IgD-negative memory B cell (primary cell): Measurements from ENCODE around the gene DTL. TPM values are rescaled to one million over a fixed set of nuclear protein-coding genes. Genes with fewer than 3 reads are reported as not detected.

Experiments used
- H3K27ac Mint-ChIP-seq, 3 donors: one replicate each; pipeline ENCODE4 v1.8.0; 2020 to 2022; ENCODE audit warnings: mild to moderate bottlenecking in 3 of 3, mixed read lengths in 3 of 3, moderate library complexity in 1 of 3
- H3K27me3 Mint-ChIP-seq: one replicate; pipeline ENCODE4 v1.8.0; 2021; ENCODE audit warnings: mixed read lengths
- H3K36me3 Mint-ChIP-seq: one replicate; pipeline ENCODE4 v1.8.0; 2020; ENCODE audit warnings: mild to moderate bottlenecking, mixed read lengths
- H3K4me1 Mint-ChIP-seq, 3 donors: one replicate each; pipeline ENCODE4 v1.8.0; 2020 to 2022; ENCODE audit warnings: mixed read lengths in 3 of 3, mild to moderate bottlenecking in 1 of 3
- H3K4me3 Mint-ChIP-seq, 4 donors: one replicate each; pipeline ENCODE4 v1.8.0; 2020 to 2022; ENCODE audit warnings: mild to moderate bottlenecking in 4 of 4, mixed read lengths in 4 of 4, moderate library complexity in 3 of 4
- H3K9me3 Mint-ChIP-seq, 3 donors: one replicate each; pipeline ENCODE4 v1.8.0; 2020 to 2021; ENCODE audit warnings: mixed read lengths in 3 of 3, mild to moderate bottlenecking in 1 of 3
- polyA plus RNA-seq: library from polyadenylated mRNA; unstranded; fragments of 300-500 nt; fragmentation: Illumina TruSeq; gene quantifications from one replicate; pipeline ENCODE4 v1.2.3, GENCODE V29; 2021

DTL gene
- polyA plus RNA-seq, 1 donor from 2014 or later, result 0.19 TPM

DNA sequence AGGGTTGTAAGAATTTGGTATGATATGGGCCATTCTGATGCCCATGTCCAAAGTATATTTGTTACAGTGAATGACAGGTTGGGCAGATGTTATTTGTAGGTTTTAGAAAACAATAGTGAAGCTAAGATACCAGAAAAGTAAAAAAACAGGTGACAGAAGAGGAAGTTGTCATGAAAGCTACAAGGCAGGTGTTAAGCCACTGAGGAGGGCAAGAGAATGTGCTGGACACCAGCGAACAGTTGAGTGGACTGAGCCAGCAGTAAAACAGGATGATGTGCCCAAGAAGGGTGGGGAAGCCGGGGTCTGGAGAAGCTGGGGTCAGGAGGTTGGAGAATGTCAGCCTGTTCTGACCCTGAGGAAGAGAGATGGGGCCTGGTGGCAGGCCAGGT is 83.3 kb downstream of the DTL start:
- H3K27me3 Mint-ChIP-seq, result no peaks in the 10 kb centered on the region
- no peak overlapping the region for H3K4me3 Mint-ChIP-seq
- H3K4me1 Mint-ChIP-seq, result peaks cover 0 to 7% (median 2%) of the 10 kb centered on the region in 3 donors
- H3K9me3 Mint-ChIP-seq, result no peaks in the 10 kb centered on the region
- peaks cover 2% of the 10 kb centered on the region for H3K36me3 Mint-ChIP-seq
- H3K27ac Mint-ChIP-seq, result peak overlapping the region in 1 of 3 donors; percentile 20

DNA sequence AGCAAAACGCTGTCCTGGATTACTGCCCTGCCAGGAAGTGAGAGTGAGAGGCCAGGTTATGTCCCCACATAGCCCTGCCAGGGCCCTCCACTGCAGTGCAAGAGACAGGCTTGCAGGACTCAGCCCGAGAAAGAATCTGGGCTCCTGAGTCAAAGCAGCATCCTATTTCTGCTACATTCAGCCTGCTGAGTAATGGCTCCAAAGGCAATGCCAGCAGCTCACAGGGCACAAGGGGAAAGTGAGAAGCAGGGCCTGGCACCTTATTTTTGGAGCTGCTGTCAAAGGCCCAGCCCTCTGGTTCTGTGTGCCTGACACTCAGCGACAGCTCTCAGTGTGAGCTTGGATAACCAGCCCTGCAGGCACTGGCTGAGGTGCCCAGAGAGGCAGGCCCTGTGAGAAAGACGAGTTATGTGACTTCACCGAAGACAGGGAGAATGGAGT is 83.9 kb downstream of the DTL start:
- Mint-ChIP-seq H3K27me3 (no peaks in the 10 kb centered on the region), H3K27ac (no peak overlapping the region)

DNA sequence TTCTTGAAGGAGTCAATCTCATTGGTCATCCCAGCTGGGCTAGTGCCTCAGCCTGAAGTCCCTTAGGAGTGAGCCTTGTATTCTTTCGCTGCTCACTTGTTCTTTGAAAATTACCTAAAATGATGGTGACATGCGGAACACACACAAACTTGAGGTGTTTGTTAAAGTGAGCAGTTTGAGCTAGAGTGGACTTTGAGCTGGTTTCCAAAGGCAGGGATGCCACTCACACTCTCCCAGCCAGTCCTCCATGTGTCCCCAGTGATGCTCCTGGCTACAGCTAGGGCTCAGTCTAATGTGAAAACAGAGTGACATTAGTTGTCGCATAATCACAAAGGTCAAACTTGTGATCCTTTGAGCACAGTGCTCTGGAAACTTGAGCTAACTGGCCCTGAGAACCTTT is 84.3 kb downstream of the DTL start:
- Mint-ChIP-seq H3K27me3 (no peaks in the 10 kb centered on the region), H3K4me3 (no peak overlapping the region), H3K27ac (no peak overlapping the region), H3K9me3 (no peaks in the 10 kb centered on the region), H3K36me3 (peaks cover 2% of the 10 kb centered on the region), H3K4me1 (peaks cover 0 to 7% (median 2%) of the 10 kb centered on the region in 3 donors)

More for the DNA sequence above, 83.9 kb downstream of the DTL start:
- H3K4me1 Mint-ChIP-seq, result peaks cover 0 to 7% (median 2%) of the 10 kb centered on the region in 3 donors
- H3K9me3 Mint-ChIP-seq, result no peaks in the 10 kb centered on the region
- H3K36me3 Mint-ChIP-seq, result peaks cover 2% of the 10 kb centered on the region
- H3K4me3 Mint-ChIP-seq, result no peak overlapping the region

DNA sequence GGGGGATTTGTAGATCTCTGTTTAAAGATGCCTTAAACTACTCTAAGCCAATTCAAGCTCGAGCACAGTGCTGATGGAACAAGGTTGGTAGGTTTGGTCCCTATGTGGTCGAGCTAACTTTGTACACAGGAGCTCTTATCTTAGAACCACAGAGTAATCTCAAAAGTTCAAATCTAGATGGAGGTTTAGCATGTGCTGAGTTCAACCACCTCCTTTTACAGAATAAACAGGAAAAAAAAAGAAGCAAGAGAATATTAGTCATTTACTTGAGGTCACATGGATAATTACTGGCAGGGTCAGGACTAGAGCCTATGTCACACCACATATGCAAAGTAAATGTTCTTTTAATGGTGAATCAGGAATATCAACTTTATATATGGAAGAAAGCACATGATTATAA is 86.2 kb downstream of the DTL start:
- no peak overlapping the region for H3K27ac Mint-ChIP-seq
- H3K4me1 Mint-ChIP-seq, result peaks cover 0 to 7% (median 2%) of the 10 kb centered on the region in 3 donors
- H3K36me3 Mint-ChIP-seq, result peaks cover 2% of the 10 kb centered on the region
- H3K27me3 Mint-ChIP-seq, result no peaks in the 10 kb centered on the region
- no peaks in the 10 kb centered on the region for H3K9me3 Mint-ChIP-seq
- H3K4me3 Mint-ChIP-seq, result no peak overlapping the region

DNA sequence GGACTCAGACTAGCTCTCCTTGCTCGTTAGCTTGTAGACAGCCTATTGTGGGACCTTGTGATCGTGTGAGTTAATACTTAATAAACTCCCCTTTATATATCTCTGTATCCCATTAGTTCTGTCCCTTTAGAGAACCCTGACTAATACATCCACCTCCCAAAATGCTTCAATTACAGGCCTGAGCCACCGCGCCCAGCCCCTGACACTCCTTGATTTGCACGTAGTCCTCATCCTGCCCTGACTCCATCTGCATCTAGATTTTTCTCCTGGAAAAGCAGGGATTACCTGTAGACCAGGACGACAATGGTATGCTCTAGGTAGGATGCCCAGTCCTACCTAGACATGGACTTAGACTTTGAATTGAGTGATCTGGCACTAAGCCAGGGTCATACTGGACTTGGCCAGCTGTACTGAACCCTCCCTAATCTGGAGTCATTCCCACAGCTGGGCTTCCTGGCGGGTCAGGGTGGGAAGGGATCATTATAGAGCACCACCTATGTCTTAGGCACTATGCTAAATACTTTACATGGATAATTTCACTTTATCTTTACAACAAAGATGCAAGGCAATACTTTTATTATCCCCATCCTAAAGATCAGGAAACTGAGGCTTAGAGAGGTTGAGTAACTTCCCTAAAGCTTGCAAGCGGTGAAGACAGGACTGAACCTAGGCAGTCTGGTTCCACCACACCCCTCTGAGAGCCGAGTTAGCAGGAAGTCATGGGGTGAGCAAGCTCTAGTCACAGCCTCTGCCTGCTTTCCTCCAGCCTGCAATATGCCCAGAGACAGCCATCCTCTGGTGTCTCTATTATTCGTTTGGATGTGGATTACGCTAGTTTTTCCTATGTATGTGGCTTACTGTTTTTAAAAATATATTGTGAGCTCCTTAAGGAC is 89.4 kb downstream of the DTL start:
- H3K4me3 Mint-ChIP-seq, result peak overlapping the region in 1 of 4 donors; percentile 68
- H3K36me3 Mint-ChIP-seq, result peaks cover 4% of the 10 kb centered on the region
- H3K27me3 Mint-ChIP-seq, result no peaks in the 10 kb centered on the region
- no peaks in the 10 kb centered on the region for H3K9me3 Mint-ChIP-seq
- H3K4me1 Mint-ChIP-seq, result no peaks in the 10 kb centered on the region
- no peak overlapping the region for H3K27ac Mint-ChIP-seq

DNA sequence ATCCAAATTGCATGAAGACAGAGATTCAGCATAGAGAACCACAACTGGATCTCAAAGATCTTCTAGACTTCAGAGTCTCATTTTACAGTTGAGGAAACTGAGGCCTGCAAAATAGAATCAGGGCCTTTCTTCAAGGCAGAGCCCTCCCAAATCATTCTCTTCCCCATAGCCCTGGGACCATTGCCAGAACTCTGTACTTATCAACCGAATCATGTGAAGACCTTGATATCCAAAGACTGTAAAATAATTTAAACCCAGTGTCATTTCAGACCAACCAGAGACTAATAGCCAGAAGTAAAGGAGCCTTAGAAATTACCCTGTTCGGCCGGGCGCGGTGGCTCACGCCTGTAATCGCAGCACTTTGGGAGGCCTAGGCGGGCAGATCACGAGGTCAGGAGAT is 90.1 kb downstream of the DTL start:
- peaks cover 4% of the 10 kb centered on the region for H3K36me3 Mint-ChIP-seq
- no peaks in the 10 kb centered on the region for H3K27me3 Mint-ChIP-seq
- H3K4me3 Mint-ChIP-seq, result no peak overlapping the region
- no peaks in the 10 kb centered on the region for H3K9me3 Mint-ChIP-seq
- no peaks in the 10 kb centered on the region for H3K4me1 Mint-ChIP-seq
- H3K27ac Mint-ChIP-seq, result no peak overlapping the region

DNA sequence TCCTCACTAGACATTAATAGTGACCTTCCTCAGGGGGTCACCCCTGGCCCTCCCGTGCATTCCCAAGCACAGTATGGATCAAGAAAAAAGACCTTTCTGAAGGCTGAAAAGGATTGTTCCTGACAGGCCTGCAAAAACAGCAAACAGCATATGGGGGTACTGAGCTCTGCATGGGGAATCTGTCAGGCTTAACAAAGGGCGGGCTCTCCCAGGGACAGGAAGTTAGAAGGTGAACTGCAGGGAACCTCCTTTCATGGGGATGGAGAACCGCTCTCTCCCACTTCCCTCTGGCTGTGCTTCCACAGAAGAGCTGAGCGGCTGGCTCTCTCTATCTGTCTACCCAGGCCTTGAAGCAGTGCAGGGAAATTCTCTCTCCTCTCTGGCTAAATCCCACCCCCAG is 91.7 kb downstream of the DTL start:
- Mint-ChIP-seq H3K27me3 (no peaks in the 10 kb centered on the region), H3K9me3 (no peaks in the 10 kb centered on the region), H3K4me1 (no peaks in the 10 kb centered on the region), H3K36me3 (peaks cover 6% of the 10 kb centered on the region), H3K27ac (no peak overlapping the region), H3K4me3 (no peak overlapping the region)

DNA sequence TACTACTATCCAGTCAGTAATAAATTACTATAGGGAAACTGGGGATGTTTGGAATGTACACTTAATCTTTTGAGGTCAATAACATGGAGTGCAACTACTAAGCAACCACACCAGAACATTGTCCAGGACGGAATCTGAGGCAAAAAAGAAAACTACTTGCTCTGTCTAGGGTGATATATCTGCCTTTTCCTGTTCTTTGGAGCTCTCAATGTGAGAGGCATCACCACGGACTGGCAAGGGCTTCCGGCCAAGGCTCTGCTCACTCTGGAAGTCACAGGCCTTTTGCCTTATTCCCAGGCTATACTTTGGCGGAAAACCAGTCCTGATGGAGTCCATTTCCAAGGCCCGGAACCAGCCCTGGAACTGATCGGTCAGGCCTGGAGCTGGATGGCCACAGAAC is 94.2 kb downstream of the DTL start:
- Mint-ChIP-seq H3K36me3 (peaks cover 4% of the 10 kb centered on the region), H3K4me1 (no peaks in the 10 kb centered on the region), H3K9me3 (peaks cover 0 to 1% (median 0%) of the 10 kb centered on the region in 3 donors), H3K27me3 (no peaks in the 10 kb centered on the region), H3K27ac (no peak overlapping the region), H3K4me3 (no peak overlapping the region)

DNA sequence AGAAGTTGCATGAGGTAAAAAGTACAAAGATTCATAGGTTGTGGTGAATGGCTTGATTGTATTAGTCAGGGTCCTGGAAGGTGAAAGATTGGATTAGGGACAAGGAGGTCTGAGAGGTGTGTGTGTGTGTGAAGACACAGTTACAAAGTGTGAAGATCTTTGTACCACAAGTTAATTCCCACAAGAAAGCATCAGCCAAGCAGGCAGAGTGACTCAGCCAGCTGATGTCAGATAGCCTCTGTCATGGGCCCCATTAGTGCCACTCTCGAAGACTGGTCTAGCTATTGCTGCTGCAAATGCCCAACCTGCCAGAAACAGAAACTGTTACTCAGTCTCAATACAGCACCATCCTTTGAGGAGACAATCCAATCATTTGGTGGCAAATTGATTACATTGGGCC is 96.5 kb downstream of the DTL start:
- Mint-ChIP-seq H3K27me3 (no peaks in the 10 kb centered on the region), H3K4me1 (no peaks in the 10 kb centered on the region), H3K4me3 (no peak overlapping the region), H3K27ac (no peak overlapping the region), H3K36me3 (peaks cover 4% of the 10 kb centered on the region), H3K9me3 (peaks cover 0 to 4% (median 1%) of the 10 kb centered on the region in 3 donors)

DNA sequence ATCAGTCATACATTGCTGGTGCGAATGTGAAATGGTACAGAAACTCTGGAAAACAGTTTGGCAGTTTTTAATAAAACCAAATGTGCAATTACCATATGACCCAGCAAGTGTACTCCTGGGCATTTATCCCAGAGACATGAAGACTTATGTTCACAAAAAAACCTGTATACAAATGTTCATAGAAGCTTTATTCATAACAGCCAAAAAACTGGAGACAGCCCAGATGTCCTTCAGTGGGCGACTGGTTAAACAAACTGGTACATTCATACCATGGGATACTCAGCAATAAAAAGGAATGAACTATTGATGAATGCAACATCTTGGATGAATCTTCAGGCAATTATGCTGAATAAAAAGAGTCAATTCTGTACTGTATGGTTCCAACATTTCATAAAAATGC is 97.8 kb downstream of the DTL start:
- H3K9me3 Mint-ChIP-seq, result peaks cover 0 to 4% (median 1%) of the 10 kb centered on the region in 3 donors

DNA sequence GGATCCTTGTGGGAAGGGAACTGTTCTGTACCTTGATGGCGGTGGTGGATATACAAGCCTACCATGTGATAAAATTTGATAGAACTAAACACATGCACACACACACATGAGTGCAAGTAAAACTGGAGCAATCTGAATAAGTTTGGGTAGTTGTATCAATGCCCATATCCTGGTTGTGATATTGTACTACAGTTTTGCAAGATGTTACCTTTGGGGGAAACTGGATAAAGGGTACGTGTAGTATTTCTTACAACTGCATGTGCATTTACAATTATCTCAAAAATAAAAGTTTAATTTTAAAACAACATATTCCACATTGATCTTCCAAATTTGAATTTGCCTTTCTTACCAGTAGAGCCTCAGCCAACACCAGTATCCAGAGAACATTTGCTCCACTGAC is 99.6 kb downstream of the DTL start:
- no peaks in the 10 kb centered on the region for H3K27me3 Mint-ChIP-seq
- no peak overlapping the region for H3K27ac Mint-ChIP-seq
- H3K36me3 Mint-ChIP-seq, result peaks cover 2% of the 10 kb centered on the region
- peaks cover 0 to 4% (median 1%) of the 10 kb centered on the region in 3 donors for H3K9me3 Mint-ChIP-seq
- H3K4me1 Mint-ChIP-seq, result no peaks in the 10 kb centered on the region
- no peak overlapping the region for H3K4me3 Mint-ChIP-seq

More for the DNA sequence above, 97.8 kb downstream of the DTL start:
- H3K27me3 Mint-ChIP-seq, result no peaks in the 10 kb centered on the region
- H3K4me1 Mint-ChIP-seq, result no peaks in the 10 kb centered on the region
- H3K4me3 Mint-ChIP-seq, result no peak overlapping the region
- H3K36me3 Mint-ChIP-seq, result peaks cover 2% of the 10 kb centered on the region
- H3K27ac Mint-ChIP-seq, result no peak overlapping the region

DNA sequence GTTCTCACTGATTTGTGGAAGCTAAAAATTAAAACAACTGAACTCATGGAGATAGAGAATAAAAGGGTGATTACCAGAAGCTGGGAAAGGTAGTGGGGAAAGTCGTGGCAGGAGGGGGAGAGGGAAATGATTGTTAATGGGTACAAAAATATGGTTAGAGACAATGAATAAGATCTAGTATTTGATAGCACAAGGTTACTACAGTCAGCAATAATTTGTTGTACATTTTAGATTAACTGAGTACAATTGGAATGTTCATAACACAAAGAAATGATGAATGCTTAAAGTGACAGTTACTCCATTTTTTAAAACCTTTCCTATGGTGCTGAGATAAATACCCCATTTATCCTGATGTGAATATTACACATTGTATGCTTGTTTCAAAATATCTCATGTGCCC is 102.3 kb downstream of the DTL start:
- no peaks in the 10 kb centered on the region for H3K4me1 Mint-ChIP-seq
- no peak overlapping the region for H3K4me3 Mint-ChIP-seq
- peaks cover 0 to 4% (median 1%) of the 10 kb centered on the region in 3 donors for H3K9me3 Mint-ChIP-seq
- peak overlapping the region in 1 of 3 donors; percentile 20 for H3K27ac Mint-ChIP-seq
- H3K27me3 Mint-ChIP-seq, result no peaks in the 10 kb centered on the region
- H3K36me3 Mint-ChIP-seq, result peaks cover 3% of the 10 kb centered on the region

DNA sequence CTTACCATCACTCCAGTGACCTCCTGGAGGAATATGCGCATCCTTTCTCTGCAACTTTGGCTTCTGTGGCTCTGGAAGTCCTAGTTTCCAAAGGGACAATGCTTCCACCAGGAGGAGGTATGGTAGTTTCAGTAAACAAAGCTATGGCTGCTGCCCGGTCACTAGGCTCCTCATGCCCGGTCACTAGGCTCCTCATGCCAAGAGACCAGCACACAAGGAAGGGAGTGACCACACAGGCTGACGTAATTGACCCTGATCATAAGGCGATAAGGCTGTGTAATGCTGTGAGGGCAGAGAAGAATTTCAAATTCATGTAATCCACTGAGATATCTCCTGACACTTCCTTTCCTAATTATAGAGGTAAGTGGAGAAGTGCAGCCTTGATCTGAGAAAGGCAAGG is 102.9 kb downstream of the DTL start:
- Mint-ChIP-seq H3K9me3 (peaks cover 0 to 4% (median 1%) of the 10 kb centered on the region in 3 donors), H3K27ac (no peak overlapping the region), H3K4me1 (no peaks in the 10 kb centered on the region)

DNA sequence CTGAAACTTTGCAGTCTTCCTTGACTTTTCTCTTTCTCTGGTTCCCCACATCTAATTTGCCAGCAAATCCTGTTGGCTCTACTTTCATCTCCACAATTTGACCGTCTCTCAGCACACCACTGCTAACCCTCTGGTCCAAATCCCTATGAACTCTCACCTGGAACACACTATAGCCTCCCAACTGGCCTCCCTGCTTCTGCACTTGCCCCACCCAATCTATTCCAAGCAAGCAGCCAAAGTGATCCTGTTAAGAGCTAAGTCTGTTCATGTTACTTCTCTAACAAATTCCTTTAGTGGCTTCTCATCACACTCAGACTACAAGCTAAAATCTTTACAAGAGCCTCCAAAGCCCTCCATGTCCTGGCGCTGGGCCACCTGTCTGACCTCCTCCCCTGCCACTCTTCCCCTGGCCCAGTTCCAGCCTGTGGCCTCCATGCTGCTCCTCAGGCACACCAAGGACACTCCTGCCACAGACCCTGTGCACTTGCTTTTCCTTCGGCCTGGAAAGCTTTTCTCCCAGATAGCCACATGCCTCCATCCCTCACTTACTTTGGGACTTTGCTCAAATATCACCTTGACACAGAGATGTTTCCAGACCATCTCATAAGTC is 104.1 kb downstream of the DTL start:
- Mint-ChIP-seq H3K4me1 (peaks cover 0 to 2% (median 0%) of the 10 kb centered on the region in 3 donors), H3K27ac (no peak overlapping the region), H3K27me3 (no peaks in the 10 kb centered on the region), H3K36me3 (peaks cover 3% of the 10 kb centered on the region), H3K9me3 (peaks cover under 1 to 4% (median 2%) of the 10 kb centered on the region in 3 donors), H3K4me3 (no peak overlapping the region)

More for the DNA sequence above, 102.9 kb downstream of the DTL start:
- H3K36me3 Mint-ChIP-seq, result peaks cover 3% of the 10 kb centered on the region
- no peaks in the 10 kb centered on the region for H3K27me3 Mint-ChIP-seq
- no peak overlapping the region for H3K4me3 Mint-ChIP-seq

DNA sequence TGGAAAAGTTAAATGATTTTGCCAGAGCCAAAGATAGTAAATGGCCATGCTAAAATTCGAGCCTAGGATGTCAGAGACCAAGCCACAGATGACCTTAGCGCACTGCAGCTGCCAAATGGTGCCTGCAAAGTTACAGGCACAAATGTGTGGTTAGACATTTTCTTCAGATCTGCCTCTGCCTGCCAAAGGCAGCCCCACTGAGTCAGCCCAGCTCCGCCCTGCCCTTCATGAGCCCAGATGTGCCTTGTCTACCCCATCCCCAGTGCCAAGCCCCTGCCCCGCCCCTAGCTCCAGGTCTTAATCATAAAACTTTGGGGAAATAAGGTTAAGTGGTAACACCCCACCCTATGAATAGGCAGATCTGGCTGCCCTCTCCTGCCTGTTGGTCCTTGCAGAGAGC is 105.9 kb downstream of the DTL start:
- H3K9me3 Mint-ChIP-seq, result peaks cover 0 to 2% (median 0%) of the 10 kb centered on the region in 3 donors
- H3K4me3 Mint-ChIP-seq, result no peak overlapping the region
- H3K36me3 Mint-ChIP-seq, result peaks cover 3% of the 10 kb centered on the region
- H3K27ac Mint-ChIP-seq, result no peak overlapping the region
- H3K27me3 Mint-ChIP-seq, result no peaks in the 10 kb centered on the region
- peaks cover 0 to 2% (median 1%) of the 10 kb centered on the region in 3 donors for H3K4me1 Mint-ChIP-seq
